Spleen (tissue), 7 donors: ENCODE measurements around the gene RBM34.

ENCODE experiments used
- CTCF ChIP-seq, 11 experiments: fragments of 200-600 bp in 7 of 11; fragments of 450-650 bp in 4 of 11; sonication (generic) in 4 of 11; IDR thresholded peaks in 8 of 11; conservative IDR thresholded peaks in 3 of 11; 1 replicate in 7 of 11; 2 replicates in 4 of 11; pipeline versions ENCODE4 v1.4.0 to v1.8.0; 2016 to 2021; ENCODE audit warnings: antibody characterized with exemption in 11 of 11, inconsistent platforms in 4 of 11, mild to moderate bottlenecking in 1 of 11
- POLR2A ChIP-seq, 3 donors: fragments of 450-650 bp; IDR thresholded peaks; one replicate each; pipeline ENCODE4 v1.5.1; 2017; ENCODE audit warnings: antibody characterized with exemption in 3 of 3, mild to moderate bottlenecking in 1 of 3
- POLR2AphosphoS5 ChIP-seq, 3 donors: sonication (generic); formaldehyde crosslinking; IDR thresholded peaks; one replicate each; pipeline ENCODE4 v1.5.1; 2017; ENCODE audit warnings: antibody characterized with exemption in 3 of 3
- donor health status: DM: no; HTN: no; CAD: no; lungs with moderate emphysema.
- donor health status: DM: no; HTN: no; CAD: no.
- donor health status: DM: no; HTN: no; CAD: no.

GRCh38 chr1:235156265-235156664 lies 4.8 kb downstream of the RBM34 start:
- TF ChIP-seq CTCF (IDR thresholded peaks at IDR 0.05 in 8 of 11, conservative IDR thresholded peaks at IDR 0.05 in 3 of 11): no peak
- TF ChIP-seq POLR2A (IDR thresholded peaks at IDR 0.05): no peak
- no peak for TF ChIP-seq POLR2AphosphoS5 (IDR thresholded peaks at IDR 0.05)
